ENCODE results near the gene LAD1.

DNA sequence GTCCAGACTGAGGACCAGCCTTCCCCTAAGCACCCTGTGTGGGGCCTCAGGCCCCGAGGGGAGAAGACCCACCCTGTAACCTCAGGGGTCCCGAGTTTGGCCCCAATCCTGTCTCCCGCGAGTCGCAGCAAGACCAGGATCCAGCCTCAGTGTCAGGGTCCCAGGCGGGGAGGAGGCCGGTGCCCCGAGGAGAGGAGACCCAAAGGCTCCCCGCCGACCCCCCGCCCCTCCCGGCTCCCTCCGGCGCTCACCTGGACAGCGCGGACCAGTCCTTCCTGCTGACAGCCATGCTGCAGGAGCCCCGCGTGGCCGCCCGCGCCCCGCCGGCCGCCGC is at the start of gene LAD1:
- TF ChIP-seq, protein P1, sequence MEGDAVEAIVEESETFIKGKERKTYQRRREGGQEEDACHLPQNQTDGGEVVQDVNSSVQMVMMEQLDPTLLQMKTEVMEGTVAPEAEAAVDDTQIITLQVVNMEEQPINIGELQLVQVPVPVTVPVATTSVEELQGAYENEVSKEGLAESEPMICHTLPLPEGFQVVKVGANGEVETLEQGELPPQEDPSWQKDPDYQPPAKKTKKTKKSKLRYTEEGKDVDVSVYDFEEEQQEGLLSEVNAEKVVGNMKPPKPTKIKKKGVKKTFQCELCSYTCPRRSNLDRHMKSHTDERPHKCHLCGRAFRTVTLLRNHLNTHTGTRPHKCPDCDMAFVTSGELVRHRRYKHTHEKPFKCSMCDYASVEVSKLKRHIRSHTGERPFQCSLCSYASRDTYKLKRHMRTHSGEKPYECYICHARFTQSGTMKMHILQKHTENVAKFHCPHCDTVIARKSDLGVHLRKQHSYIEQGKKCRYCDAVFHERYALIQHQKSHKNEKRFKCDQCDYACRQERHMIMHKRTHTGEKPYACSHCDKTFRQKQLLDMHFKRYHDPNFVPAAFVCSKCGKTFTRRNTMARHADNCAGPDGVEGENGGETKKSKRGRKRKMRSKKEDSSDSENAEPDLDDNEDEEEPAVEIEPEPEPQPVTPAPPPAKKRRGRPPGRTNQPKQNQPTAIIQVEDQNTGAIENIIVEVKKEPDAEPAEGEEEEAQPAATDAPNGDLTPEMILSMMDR (IDR thresholded peaks at IDR 0.05 in 4 of 5, conservative IDR thresholded peaks at IDR 0.05 in 1 of 5): no peak
- TF ChIP-seq POLR2A (IDR thresholded peaks at IDR 0.05): no peak
